ENCODE data around the gene DAW1.

Gene DAW1

GRCh38 chr2:227862227-227862740, 9.1 kb upstream of the DAW1 start:
- peak in 1 of 2 donors; percentile 27 for DNase-seq (ENCODE audit: low read depth in 2 of 2)

GRCh38 chr2:227862741-227863588, 8.5 kb upstream of the DAW1 start:
- no peak for DNase-seq (ENCODE audit: low read depth in 2 of 2)

- DNase-seq (ENCODE audit: low read depth in 2 of 2), result no peak
Measured at GRCh38 chr2:227864161-227864756, 7.2 kb upstream of the DAW1 start.

- no peak for DNase-seq (ENCODE audit: low read depth in 2 of 2)
Measured at GRCh38 chr2:227865291-227865690, 6.1 kb upstream of the DAW1 start.

- no peak for DNase-seq (ENCODE audit: low read depth in 2 of 2)
Measured at GRCh38 chr2:227867386-227867785, 4.0 kb upstream of the DAW1 start.

GRCh38 chr2:227870710-227871374, 589 bp upstream of the DAW1 start:
- DNase-seq (ENCODE audit: low read depth in 2 of 2), result no peak

- DNase-seq (ENCODE audit: low read depth in 2 of 2), result no peak
Measured at GRCh38 chr2:227872676-227873075, 1.2 kb downstream of the DAW1 start.

DNA sequence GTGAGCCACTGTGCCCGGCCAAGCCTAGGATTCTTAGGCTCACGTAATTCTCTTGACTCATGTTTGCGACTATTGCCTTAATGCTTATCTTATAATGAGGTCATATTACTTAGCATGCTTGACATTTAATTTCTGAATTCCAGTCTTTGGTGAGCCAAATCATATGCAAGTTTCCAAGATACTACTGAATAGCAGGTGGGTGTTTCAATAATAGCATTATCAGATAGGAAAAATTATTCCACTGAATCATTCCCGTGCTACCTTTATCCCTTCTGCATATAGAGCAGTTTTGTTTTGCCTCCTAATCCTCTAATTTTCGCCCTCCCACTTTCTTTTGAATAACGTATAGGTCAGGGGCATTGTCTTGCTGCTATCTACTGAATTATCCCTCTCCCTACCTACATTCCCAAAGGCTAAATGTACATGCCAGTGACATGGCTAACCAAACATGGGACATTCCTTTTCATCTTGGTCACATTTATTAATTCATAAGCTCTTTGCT, 4.9 kb downstream of the DAW1 start:
- DNase-seq (ENCODE audit: low read depth in 2 of 2), result no peak

GRCh38 chr2:227877421-227878310, 6.2 kb downstream of the DAW1 start:
- DNase-seq (ENCODE audit: low read depth in 2 of 2), result no peak

DNA sequence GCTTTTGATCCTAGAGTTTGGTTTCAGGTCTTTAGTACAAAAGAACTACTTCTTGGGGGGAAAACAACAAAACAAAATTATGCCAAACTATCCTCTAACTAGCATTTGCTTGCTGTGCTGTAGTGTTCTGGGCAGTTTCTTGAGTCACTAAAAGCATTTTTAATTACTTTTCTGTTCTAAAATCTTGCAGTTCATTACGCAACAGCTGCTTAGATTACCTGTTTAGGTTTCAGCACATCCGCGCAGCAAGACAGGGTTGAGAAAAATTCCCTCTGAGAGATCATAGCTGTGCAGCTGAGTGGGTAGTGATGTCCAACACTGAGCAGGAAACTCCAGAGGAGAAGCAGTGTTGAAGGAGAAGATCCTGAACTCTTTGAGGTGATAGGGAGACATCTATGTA, 9.0 kb downstream of the DAW1 start:
- no peak for DNase-seq (ENCODE audit: low read depth in 2 of 2)

DNA sequence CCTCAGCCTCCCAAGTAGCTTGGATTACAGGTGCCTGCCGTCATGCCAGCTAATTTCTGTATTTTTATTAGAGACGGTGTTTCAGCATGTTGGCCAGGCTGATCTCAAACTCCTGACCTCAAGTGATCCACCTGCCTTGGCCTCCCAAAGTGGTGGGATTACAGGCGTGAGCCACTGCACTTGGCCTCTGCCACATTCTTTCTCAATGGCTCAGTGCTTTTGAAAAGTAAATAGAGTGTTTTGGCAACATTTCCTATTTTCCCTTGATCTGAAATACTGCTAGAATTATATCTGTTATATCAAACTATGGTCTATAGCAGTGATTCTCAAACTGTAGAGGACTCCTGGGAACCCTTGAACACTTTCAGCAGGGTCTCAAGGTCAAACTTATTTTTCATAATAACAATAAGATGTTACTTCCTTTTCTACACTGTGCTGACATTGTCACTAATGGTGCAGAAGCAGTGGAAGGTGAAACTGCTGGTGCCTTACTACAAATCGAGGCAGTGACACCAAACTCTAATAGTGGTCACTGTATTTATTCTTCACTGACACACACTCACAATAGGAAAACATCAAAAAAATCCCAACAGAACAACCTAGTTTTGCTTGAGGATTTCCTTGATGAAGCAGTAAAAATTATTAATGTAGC, 10.6 kb downstream of the DAW1 start:
- DNase-seq (ENCODE audit: low read depth in 2 of 2), result no peak

GRCh38 chr2:227884511-227884947, 13.1 kb downstream of the DAW1 start:
- DNase-seq (ENCODE audit: low read depth in 2 of 2), result peak; percentile 46 to 61

- no peak for DNase-seq (ENCODE audit: low read depth in 2 of 2)
Measured at GRCh38 chr2:227886149-227886548, 14.7 kb downstream of the DAW1 start.

GRCh38 chr2:227888289-227888688, 16.9 kb downstream of the DAW1 start:
- DNase-seq (ENCODE audit: low read depth in 2 of 2), result no peak

- DNase-seq (ENCODE audit: low read depth in 2 of 2), result no peak
Measured at GRCh38 chr2:227889336-227889735, 17.9 kb downstream of the DAW1 start.

GRCh38 chr2:227890495-227891079, 19.2 kb downstream of the DAW1 start:
- no peak for DNase-seq (ENCODE audit: low read depth in 2 of 2)

DNA sequence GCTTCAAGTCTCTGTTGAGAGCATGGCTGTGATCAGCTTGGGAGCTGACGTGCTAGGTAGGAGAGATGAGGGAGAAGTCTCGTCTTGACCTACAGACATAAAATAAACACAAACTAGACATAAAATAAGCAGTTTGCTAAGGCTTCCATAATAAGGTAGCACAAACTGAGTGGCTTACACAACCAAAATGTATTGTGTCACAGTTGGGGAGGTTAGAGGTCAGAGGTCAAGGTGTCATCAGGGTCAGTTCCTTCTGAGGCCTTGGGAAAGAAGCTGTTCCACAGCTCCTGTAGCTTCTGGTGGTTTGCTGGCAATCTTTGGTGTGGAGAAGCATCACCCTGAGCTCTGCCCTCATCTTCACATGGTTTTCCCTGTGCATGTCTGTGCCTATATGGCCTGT, 20.2 kb downstream of the DAW1 start:
- no peak for DNase-seq (ENCODE audit: low read depth in 2 of 2)

GRCh38 chr2:227903381-227903780, 31.9 kb downstream of the DAW1 start:
- no peak for DNase-seq (ENCODE audit: low read depth in 2 of 2)

GRCh38 chr2:227906991-227907390, 35.6 kb downstream of the DAW1 start:
- no peak for DNase-seq (ENCODE audit: low read depth in 2 of 2)

GRCh38 chr2:227908266-227909054, 37.0 kb downstream of the DAW1 start:
- DNase-seq (ENCODE audit: low read depth in 2 of 2), result no peak
